Measurements from ENCODE around the gene DPYSL4. TPM values are rescaled to one million over a fixed set of nuclear protein-coding genes. Genes with fewer than 3 reads are reported as not detected.

The DPYSL4 gene
- total and polyA plus RNA-seq, 2 experiments from 2014 or later = 2.1 TPM

- H4K20me1 ChIP-seq (ENCODE audit: insufficient read depth) = no peaks in the 10 kb centered on the region
These were observed 11.3 kb upstream of the DPYSL4 start for GRCh38 chr10:132175408-132175807.

GRCh38 chr10:132175907-132176581 lies 10.7 kb upstream of the DPYSL4 start:
- Histone ChIP-seq H3K27ac (no peak overlapping the region), H3K27me3 (replicated peaks; ENCODE audit: insufficient read depth) (peaks cover 10% of the 10 kb centered on the region; the same call in 1 of the 2 replicates), H3K9me3 (ENCODE audit: low read depth) (no peaks in the 10 kb centered on the region), H3F3A (ENCODE audit: insufficient read depth) (no peaks in the 10 kb centered on the region), H3K79me2 (ENCODE audit: insufficient read depth) (no peaks in the 10 kb centered on the region), H3K9ac (no peak overlapping the region), H4K20me1 (ENCODE audit: insufficient read depth) (no peaks in the 10 kb centered on the region), H3K4me1 (ENCODE audit: insufficient read depth) (no peaks in the 10 kb centered on the region), H3K36me3 (ENCODE audit: low read depth) (no peaks in the 10 kb centered on the region), H3K4me3 (no peak overlapping the region), H3K9me2 (ENCODE audit: insufficient read depth) (no peaks in the 10 kb centered on the region), H2AFZ (no peak overlapping the region), H3K4me2 (ENCODE audit: unreplicated experiment) (no peak overlapping the region)
- DNase-seq = no peak
- in situ Hi-C loops (cut with MboI) = no loop called here
- TF ChIP-seq EZH2 (IDR thresholded peaks at IDR 0.05; ENCODE audit: insufficient read depth, poor library complexity, severe bottlenecking) = no peak
- WGBS, 2 experiments (ENCODE audit: low coverage in 1 of 2, low lambda C conversion rate in 2 of 2, missing lambda C conversion rate in 2 of 2) = 27 to 29% methylated on average over 16 of the region's 16 CpGs

More at GRCh38 chr10:132175408-132175807, 11.3 kb upstream of the DPYSL4 start:
- H3K9me2 ChIP-seq (ENCODE audit: insufficient read depth) = no peaks in the 10 kb centered on the region
- H3K9me3 ChIP-seq (ENCODE audit: low read depth) = no peaks in the 10 kb centered on the region
- no peak overlapping the region for H3K4me3 ChIP-seq
- no peaks in the 10 kb centered on the region for H3K79me2 ChIP-seq (ENCODE audit: insufficient read depth)
- H3K9ac ChIP-seq = no peak overlapping the region
- TF ChIP-seq EZH2phosphoT487 (IDR thresholded peaks at IDR 0.05; ENCODE audit: insufficient read depth, low read depth) = no peak
- H3F3A ChIP-seq (ENCODE audit: insufficient read depth) = no peaks in the 10 kb centered on the region
- no peaks in the 10 kb centered on the region for H3K36me3 ChIP-seq (ENCODE audit: low read depth)
- no peak overlapping the region for H2AFZ ChIP-seq
- 37 to 40% methylated on average over 6 of the region's 6 CpGs for WGBS, 2 experiments (ENCODE audit: low coverage in 1 of 2, low lambda C conversion rate in 2 of 2, missing lambda C conversion rate in 2 of 2)
- H3K4me2 ChIP-seq (ENCODE audit: unreplicated experiment) = no peak overlapping the region
- H3K27ac ChIP-seq = no peak overlapping the region
- H3K27me3 ChIP-seq (replicated peaks; ENCODE audit: insufficient read depth) = peaks cover 10% of the 10 kb centered on the region; the same call in 1 of the 2 replicates
- in situ Hi-C loops (cut with MboI) = no loop called here
- DNase-seq = no peak
- H3K4me1 ChIP-seq (ENCODE audit: insufficient read depth) = no peaks in the 10 kb centered on the region

GRCh38 chr10:132176623-132177500 lies 9.9 kb upstream of the DPYSL4 start:
- no peaks in the 10 kb centered on the region for H4K20me1 ChIP-seq (ENCODE audit: insufficient read depth)
- no peaks in the 10 kb centered on the region for H3K79me2 ChIP-seq (ENCODE audit: insufficient read depth)
- H3K4me2 ChIP-seq (ENCODE audit: unreplicated experiment) = no peak overlapping the region
- no peaks in the 10 kb centered on the region for H3K4me1 ChIP-seq (ENCODE audit: insufficient read depth)
- no peak overlapping the region for H3K4me3 ChIP-seq
- H3K9me2 ChIP-seq (ENCODE audit: insufficient read depth) = no peaks in the 10 kb centered on the region
- no peaks in the 10 kb centered on the region for H3K9me3 ChIP-seq (ENCODE audit: low read depth)
- no peak overlapping the region for H3K27ac ChIP-seq
- TF ChIP-seq EZH2phosphoT487 (IDR thresholded peaks at IDR 0.05; ENCODE audit: insufficient read depth, low read depth) (no peak), EZH2 (IDR thresholded peaks at IDR 0.05; ENCODE audit: insufficient read depth, poor library complexity, severe bottlenecking) (no peak)
- no peak overlapping the region for H2AFZ ChIP-seq
- no peaks in the 10 kb centered on the region for H3F3A ChIP-seq (ENCODE audit: insufficient read depth)
- H3K27me3 ChIP-seq (replicated peaks; ENCODE audit: insufficient read depth) = peaks cover 9% of the 10 kb centered on the region; the same call in 1 of the 2 replicates
- in situ Hi-C loops (cut with MboI) = no loop called here
- WGBS, 2 experiments (ENCODE audit: low coverage in 1 of 2, low lambda C conversion rate in 2 of 2, missing lambda C conversion rate in 2 of 2) = 47 to 52% methylated on average over 19 of the region's 19 CpGs
- DNase-seq = no peak
- no peak overlapping the region for H3K9ac ChIP-seq
- no peaks in the 10 kb centered on the region for H3K36me3 ChIP-seq (ENCODE audit: low read depth)

GRCh38 chr10:132178046-132178445 lies 8.7 kb upstream of the DPYSL4 start:
- no peaks in the 10 kb centered on the region for H3F3A ChIP-seq (ENCODE audit: insufficient read depth)
- H3K79me2 ChIP-seq (ENCODE audit: insufficient read depth) = no peaks in the 10 kb centered on the region
- WGBS, 2 experiments (ENCODE audit: low coverage in 1 of 2, low lambda C conversion rate in 2 of 2, missing lambda C conversion rate in 2 of 2) = 27 to 40% methylated on average over 6 of the region's 6 CpGs
- no peak for DNase-seq
- no peaks in the 10 kb centered on the region for H3K9me2 ChIP-seq (ENCODE audit: insufficient read depth)
- TF ChIP-seq EZH2 (IDR thresholded peaks at IDR 0.05; ENCODE audit: insufficient read depth, poor library complexity, severe bottlenecking) = no peak
- no peak overlapping the region for H3K9ac ChIP-seq
- in situ Hi-C loops (cut with MboI) = no loop called here
- H3K27me3 ChIP-seq (replicated peaks; ENCODE audit: insufficient read depth) = peaks cover 5% of the 10 kb centered on the region; the same call in 1 of the 2 replicates
- H3K4me1 ChIP-seq (ENCODE audit: insufficient read depth) = no peaks in the 10 kb centered on the region
- H4K20me1 ChIP-seq (ENCODE audit: insufficient read depth) = no peaks in the 10 kb centered on the region
- H3K4me2 ChIP-seq (ENCODE audit: unreplicated experiment) = no peak overlapping the region
- H3K27ac ChIP-seq = no peak overlapping the region
- no peaks in the 10 kb centered on the region for H3K36me3 ChIP-seq (ENCODE audit: low read depth)
- no peak overlapping the region for H3K4me3 ChIP-seq
- H2AFZ ChIP-seq = no peak overlapping the region
- no peaks in the 10 kb centered on the region for H3K9me3 ChIP-seq (ENCODE audit: low read depth)

All from GM23248 (cell line).